Activated T-cell treated with anti-CD3 and anti-CD28 coated beads for 24 hours (primary cell): ENCODE data around the gene ULK4.

Source experiments
- DNase-seq: peaks from one replicate; pipeline ENCODE4 v3.0.0-alpha.2; 2020; ENCODE audit warnings: low read depth

Gene ULK4

DNA sequence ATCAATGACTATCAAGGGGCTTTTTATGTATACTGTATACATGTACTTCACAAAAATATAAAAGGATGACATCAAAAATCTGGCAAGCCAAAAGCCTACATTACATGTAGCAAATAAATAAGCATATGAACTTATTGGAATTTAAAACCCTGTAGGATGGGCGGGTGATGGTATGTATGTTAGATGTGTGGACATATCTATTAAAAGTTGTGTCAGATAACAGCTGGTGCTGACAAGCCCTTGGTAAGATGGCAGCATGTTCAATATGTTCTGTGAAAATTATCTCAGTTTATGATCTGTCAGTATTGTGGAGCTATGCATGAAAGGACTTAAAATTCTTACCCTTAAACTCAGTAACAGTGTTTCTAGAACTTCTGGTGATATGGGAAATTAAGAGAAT is 742.5 kb downstream of the ULK4 start:
- DNase-seq = no peak

DNA sequence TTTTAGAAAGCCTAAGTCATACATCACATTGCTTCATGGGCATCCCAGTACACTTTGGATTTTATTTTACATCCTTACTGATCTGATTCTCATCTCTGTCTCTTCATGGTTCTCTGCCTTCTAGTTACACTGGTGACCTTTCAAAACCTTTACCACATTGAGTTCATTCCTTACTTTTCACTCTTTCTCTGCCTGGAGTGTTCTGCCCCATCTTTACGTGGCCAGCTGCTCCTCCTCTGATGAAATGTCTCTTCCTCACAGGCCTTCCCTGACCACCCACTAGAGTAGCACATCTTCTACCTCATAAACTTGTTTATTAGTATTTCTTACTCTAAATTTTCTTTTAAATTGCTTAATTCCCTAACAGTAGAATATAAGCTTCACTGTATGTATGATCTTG is 744.9 kb downstream of the ULK4 start:
- DNase-seq = no peak

DNA sequence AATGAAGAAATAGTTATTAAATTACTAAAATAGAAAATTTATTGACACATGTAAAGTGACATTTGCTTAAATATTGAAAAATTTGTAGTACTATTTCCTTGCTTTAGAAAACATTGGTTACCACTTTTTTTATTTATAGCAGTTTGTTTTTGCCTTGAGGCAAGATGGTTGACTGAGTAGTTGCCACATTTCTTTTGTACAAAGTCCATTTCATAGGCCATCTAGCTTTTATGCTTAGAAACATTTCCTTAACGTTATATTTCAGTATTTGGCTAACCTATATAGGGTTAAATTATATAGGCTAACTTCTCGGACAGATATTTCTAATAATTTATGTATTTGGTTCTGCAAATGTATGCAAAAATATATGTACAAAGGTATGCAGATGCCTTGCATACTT is 745.5 kb downstream of the ULK4 start:
- DNase-seq = no peak

DNA sequence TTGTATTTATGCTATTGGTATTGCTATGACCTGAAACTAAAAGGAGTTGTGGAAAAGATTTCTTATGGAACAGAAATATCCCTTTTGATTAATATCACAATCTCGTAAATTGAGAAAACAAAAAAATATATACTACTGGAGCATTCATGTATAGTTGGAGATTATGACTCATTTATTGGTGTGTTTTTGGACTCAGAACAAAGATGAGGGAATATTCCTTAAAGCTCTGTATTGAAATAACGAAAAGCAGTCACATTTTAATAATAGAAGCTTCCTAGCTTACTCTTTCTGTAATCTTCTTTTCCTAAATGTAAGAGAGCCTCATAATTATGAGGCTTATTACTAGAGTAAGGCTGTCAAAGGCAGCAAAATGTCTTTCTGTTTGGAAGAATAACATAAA is 748.3 kb downstream of the ULK4 start:
- no peak for DNase-seq

DNA sequence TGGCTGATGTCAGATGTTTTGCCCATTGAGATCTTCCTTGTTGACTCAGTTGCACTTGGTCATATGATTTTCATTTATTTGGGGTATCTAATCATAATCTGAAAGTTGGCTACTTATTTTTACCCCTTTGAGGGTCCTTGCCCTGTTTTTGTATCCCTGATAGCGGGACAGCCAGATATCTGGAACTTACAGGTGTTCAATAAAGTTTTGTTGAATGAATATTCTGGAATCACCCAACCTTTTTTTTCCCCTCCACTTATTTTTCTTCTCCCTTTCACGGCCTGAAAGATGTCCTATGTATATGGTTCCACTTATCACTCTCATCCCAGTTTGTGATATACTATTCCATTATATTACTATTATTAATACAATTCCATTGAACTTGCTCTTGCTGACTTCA is 749.8 kb downstream of the ULK4 start:
- DNase-seq = no peak

DNA sequence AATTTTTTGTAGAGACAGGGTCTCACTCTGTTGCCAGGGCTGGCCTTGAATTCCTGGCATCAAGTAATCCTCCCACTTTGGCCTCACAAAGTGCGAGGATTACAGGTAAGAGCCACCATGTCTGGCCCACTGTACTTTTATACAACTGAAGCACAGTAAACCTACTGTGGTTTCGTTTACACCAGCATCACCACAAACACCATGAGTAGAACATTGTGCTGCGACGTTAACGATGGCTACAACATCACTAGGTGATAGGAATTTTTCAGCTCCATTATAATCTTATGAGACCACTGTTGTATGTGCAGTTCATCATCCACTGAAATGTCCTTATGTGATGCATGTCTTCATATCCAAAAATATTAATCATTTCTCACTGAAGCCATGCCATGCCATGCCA is 750.9 kb downstream of the ULK4 start:
- no peak for DNase-seq

DNA sequence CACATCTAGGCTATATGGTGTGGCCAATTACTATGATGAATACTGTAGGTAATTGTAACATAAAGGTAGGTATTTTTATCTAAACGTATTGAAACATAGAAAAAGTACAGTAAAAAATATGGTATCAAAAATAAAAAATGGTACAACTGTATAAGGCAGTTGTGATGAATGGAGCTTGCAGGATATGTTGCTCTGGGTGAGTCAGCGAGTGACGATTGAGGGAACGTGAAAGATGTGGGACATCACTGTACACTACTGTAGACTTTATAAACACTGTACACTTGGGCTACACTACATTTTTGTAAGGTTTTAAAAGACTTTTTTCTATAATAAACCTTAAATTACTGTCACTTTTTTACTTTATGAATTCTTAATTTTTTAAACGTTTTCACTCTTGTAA is 752.3 kb downstream of the ULK4 start:
- DNase-seq = no peak

DNA sequence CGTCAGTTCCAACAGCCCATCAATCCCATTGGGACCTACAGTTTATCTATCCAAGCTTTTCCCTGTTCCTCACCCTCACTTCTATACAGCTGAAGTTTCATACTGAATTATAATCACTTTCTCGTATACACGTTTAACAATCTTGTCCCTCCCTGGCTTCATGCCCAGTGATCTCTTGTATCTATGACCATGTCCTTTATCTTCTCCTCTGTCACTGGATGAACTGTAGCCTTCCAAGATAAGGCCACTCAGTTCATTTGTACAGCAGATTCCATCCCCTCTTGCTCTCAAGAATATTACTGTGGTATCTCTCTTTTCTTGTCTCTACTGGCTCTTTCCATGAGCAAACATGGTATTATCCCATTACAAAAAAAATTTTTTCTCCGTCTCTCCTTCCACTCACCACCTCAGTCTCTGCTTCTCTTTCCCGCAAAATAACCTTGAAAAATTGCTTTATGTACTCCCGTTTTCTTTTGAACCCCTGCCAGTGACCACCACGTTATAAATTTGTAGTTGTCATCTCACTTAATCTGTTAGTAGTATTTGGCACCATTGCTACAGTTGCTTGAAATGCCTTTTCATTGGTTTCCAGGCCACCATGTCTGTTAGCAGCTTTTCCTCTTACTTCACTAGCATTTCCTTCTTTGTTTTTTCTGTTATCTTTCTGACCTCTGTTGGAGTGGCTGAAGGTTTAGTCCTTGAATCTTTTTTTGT is 753.2 kb downstream of the ULK4 start:
- no peak for DNase-seq

DNA sequence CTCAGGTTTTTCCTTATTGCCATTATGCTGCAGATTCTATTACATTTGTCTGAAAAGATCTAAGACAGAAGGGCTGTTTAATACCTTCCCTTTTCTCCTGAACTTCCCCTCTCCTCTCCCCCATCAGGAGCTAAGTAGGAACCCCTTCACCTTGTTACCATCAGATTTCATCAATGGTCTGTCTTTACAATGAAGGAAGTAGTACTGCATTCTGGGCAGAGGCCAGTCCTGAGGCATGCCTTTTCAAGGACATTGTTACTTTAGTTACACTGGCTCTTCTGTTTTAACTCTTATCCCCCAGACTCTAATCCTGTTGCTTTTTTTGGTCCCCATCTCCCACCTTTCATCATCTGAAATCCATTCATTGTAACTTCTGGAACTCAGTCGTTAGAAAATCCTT is 754.5 kb downstream of the ULK4 start:
- no peak for DNase-seq

DNA sequence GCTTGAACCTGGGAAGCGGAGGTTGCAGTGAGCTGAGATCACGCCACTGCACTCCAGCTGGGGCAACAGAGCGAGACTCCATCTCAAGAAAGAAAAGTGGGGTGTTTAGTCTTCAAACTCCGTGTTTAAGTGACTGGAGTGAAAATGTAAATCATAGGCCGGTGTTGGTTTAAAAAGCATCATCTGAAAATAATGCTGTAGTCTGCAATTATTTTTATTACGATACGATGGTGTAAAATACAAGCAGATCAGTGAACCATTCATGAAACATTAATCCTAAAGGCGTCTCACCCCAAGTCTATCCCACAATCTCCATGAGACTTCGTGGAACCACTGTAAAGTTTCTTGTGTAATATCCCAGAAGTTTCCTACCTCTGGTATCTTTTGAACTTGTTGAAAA is 756.3 kb downstream of the ULK4 start:
- no peak for DNase-seq

DNA sequence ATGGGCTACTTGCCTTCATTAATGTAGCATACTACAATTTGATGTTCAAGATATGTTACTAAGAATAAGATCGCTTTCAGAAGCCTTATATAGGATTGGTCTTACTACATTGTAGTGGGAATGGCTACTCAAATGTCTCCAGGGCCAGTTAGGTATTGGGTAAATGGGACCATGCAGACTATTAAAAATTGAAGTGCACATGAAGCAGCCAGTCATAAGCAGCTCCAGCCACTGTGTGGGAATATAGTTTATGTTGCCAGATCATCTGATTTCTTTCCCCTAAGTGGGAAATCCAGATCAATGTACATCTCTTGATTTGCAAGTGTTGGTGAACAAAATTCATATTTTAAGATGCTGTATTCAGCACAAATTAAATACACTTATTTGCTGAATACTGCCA is 757.5 kb downstream of the ULK4 start:
- no peak for DNase-seq

DNA sequence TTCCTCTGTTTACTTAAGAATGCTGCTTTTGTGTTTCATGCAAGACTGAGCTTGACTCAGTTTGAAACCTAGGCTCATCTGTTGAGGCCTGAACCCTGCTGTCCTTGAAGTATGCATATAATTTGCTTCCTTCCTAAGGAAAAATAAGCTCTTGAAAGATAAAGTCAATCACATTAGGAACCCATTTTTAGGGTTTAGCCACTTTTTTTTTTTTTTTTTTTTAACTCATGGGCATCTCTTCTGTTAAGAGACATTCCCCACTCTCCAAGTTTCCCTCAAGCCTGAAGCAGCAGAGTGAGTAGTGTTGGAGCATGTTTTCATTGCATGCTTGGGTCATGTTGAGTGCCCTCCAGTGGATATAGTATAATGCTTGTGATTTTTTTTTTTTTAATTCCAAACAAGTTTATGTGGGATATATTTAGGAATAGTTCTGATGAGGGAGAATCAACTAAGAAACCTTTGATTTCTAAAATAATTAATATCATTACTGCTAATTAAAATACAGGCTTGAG is 759.0 kb downstream of the ULK4 start:
- DNase-seq = no peak

DNA sequence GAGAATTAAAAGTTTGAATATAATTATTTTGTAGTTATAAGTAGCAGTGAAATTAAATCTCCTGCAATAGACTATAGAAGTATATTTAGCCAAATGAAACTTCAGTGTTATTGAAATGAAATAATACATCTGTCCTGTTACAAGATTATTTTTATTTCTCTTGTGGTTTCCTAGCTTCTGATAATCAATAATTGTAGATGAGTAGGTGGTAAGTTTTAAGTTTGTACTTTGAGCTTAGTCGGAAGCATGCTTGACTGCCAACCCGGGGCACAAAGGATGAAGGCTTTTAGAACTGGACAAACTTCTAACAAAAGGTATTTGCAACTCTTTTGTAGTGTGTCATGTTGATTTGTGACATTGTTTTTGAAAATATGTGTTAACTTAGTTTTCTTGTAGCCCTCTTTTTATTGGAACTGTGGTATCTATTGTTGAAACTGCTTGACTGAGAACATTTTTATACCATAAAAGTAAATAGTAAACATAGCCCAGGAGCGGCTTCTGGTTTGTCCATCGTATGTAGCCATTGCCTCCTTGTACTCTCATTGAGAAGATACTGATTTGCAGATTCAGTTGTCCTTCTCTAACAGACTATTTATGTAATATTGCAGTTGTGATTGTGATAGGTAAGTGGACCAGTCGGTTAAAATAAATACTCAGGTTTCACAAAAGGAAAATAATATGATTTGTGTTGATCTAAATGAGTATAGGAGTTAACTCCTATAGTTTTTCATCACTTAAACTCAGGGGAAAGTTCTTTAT is 759.6 kb downstream of the ULK4 start:
- no peak for DNase-seq

DNA sequence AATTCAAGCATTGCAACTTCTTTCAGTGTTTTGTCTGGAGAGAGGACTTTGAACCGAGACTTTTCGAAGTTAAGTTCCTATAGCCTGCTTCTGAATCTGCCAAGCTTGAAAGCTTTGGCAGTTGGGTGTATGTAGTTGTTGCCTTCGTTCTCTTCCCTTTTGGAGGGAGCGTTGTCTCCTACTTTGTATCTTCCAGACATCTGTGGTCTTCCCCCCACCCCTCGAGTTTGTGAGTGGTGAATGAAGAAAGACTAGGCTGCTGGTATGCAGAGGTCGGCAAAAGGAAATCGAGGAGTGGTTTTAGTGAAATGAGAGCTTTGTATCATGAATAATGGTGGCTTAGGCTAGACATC is 761.3 kb downstream of the ULK4 start:
- no peak for DNase-seq

DNA sequence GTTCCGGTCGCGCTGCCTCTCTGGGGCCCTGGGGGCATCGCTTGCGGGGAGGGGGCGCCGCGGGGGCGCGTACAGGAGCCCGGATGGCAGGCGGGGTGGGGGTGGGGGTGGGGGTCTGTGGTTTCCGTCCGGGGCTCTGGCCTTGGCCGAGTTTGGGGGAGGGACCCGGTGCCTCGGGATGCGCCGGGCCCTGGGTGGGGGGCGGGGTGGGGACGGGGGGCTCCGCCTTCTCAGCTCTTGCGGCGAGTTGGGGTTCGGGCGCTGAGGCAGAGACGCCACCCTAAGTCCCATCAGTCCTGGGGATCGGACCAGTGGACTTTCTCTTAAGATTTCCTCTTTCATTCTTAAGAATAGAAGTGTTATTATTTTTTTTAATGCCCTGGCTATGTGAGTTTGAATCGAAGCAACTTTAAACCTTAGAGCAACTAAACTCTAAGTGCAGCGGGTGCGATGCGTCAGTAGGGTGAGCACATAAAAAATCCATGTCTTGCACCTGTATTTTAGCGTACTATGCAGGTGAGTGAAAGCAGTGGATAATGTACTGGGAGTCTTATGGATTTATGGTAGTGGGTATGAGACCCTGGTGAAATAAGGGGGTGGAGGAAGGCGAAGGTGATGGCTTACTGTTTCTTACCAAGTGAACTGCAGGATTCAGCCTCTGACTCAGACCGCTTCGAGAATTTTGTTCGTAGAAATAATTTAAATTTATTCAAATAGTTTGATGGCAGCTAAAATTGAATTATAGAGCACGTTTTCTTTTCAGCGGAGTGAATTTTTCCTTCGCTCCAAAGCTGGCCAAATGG is 761.8 kb downstream of the ULK4 start:
- DNase-seq = peak; percentile 30

DNA sequence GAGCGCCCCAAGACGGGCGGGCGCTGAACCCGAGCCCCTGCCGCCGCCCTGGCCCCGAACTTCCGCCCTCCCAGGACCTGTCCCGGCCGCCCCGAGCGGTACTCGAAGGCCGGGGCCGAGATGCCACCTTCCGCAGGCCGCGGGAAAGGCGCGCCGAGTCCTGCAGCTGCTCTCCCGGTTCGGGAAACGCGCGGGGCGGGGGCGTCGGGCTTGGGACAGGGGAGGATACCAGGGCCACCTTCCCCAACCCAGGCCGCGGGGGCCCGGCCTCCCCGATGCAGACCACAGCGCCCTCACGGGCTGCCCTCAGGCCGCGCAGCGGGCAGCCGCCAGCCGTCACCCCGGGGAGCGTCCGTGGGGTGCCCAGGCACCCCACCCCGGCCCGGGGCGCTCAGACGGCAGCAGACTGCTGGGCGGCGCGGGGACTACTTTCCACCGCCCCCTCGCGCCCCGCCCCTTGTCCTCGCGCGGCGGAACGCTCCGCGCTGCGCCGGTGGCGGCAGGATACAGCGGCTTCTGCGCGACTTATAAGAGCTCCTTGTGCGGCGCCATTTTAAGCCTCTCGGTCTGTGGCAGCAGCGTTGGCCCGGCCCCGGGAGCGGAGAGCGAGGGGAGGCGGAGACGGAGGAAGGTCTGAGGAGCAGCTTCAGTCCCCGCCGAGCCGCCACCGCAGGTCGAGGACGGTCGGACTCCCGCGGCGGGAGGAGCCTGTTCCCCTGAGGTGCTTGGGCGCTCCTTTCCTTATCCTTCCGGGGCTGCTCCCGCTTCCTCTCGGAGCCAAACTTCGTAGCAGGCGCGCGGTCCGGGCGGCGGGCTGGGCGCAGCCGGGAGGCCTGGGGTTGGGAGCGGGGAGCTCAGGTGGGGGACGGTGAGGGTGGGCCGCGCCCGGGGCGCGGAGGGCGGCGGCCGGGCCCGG is 762.7 kb downstream of the ULK4 start, which contains the start of gene CTNNB1:
TSS of gene CTNNB1 (plus strand) at position 556 of the 916 bp plus-strand sequence. CDS start 24,564 bp downstream, outside the sequence.
- peak; percentile 88 for DNase-seq

DNA sequence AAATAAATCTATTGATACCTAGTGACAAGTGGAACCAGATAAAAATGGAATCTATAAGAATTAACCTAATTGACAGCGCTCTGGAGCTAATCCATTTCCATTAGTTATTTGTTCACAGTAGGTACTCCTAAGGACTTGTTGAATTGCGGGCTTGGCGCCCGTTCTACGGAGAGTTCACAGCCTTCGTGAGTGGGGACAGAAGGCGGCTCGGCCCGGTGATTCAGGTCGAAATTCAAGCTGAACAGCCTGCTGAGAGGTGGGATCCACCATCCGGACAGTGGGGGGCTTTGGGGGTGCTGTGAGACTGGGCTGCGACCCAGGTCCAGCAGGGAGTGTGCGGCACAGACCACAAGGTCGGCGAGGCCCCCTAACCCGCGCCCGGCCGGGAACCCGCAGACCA is 763.4 kb downstream of the ULK4 start:
- DNase-seq = no peak

DNA sequence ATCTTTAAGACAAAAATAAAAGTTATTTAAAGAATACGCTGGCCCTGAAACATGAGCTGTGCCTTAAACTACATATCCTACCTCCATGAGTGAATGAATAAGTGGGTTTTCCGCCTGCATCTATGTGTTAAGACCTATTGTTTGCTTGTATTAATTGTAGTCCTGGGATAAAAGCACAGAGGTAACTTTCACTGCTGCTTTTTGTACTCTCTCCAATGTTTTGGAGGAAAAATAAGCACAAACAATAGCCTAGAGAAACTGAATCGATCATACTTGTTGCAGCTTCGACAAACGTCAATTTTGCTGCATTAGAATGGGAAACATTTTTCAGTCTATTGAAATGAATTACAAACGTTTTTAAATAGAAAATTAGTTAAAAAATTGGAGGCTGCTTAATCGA is 763.9 kb downstream of the ULK4 start:
- no peak for DNase-seq
